Endodermal cell (in vitro differentiated cells): ENCODE results near the gene GALNT9. TPM values are rescaled to one million over a fixed set of nuclear protein-coding genes. Genes with fewer than 3 reads are reported as not detected.

Experiments
- DNase-seq: peaks from one replicate; pipeline ENCODE4 v3.0.0-alpha.2; 2017
- H3K27ac ChIP-seq: 2 replicates; pipeline ENCODE4 v1.5.1; 2013; ENCODE audit warnings: mild to moderate bottlenecking, low read depth, low read length, moderate library complexity
- H3K27me3 ChIP-seq: 2 replicates; pipeline ENCODE4 v1.6.1; 2013; ENCODE audit warnings: mild to moderate bottlenecking, low read length, moderate library complexity; ENCODE audit not compliant: insufficient read depth, control insufficient read depth, poor library complexity, severe bottlenecking
- H3K36me3 ChIP-seq: 2 replicates; pipeline ENCODE4 v1.7.0; 2013; ENCODE audit warnings: mild to moderate bottlenecking, low read length, moderate library complexity; ENCODE audit not compliant: control insufficient read depth, insufficient read depth
- H3K4me1 ChIP-seq: one replicate; pipeline ENCODE4 v1.7.0; 2013; ENCODE audit warnings: low read length; ENCODE audit not compliant: control insufficient read depth, insufficient read depth
- H3K4me3 ChIP-seq: 2 replicates; pipeline ENCODE4 v1.5.1; 2013; ENCODE audit warnings: mild to moderate bottlenecking, low read length, moderate library complexity
- H3K9ac ChIP-seq: 2 replicates; pipeline ENCODE4 v1.6.1; 2013; ENCODE audit warnings: mild to moderate bottlenecking, low read length, moderate library complexity; ENCODE audit not compliant: poor library complexity, severe bottlenecking; ENCODE audit errors: extremely low read depth
- H3K9me3 ChIP-seq: 2 replicates; pipeline ENCODE4 v1.6.1; 2013; ENCODE audit warnings: mild to moderate bottlenecking, low read length, moderate library complexity; ENCODE audit not compliant: control insufficient read depth
- H3K27ac Mint-ChIP-seq: 2 replicates; pipeline ENCODE4 v1.8.0; 2020; ENCODE audit warnings: mixed read lengths
- H3K27me3 Mint-ChIP-seq: 2 replicates; pipeline ENCODE4 v1.8.0; 2021; ENCODE audit warnings: mild to moderate bottlenecking, mixed read lengths; ENCODE audit not compliant: insufficient read depth
- H3K36me3 Mint-ChIP-seq: 2 replicates; pipeline ENCODE4 v1.8.0; 2020; ENCODE audit warnings: low read depth, mixed read lengths
- H3K4me1 Mint-ChIP-seq: 2 replicates; pipeline ENCODE4 v1.8.0; 2020; ENCODE audit warnings: mixed read lengths
- H3K4me3 Mint-ChIP-seq: 2 replicates; pipeline ENCODE4 v1.8.0; 2020; ENCODE audit warnings: mild to moderate bottlenecking, moderate library complexity, mixed read lengths
- H3K9me3 Mint-ChIP-seq: 2 replicates; pipeline ENCODE4 v1.8.0; 2020; ENCODE audit warnings: mild to moderate bottlenecking, mixed read lengths
- WGBS, 2 experiments: methylation state at CpG; one replicate each; pipeline versions ENCODE4 v1.1.5 to v1.1.7; 2013; ENCODE audit warnings: missing lambda C conversion rate in 2 of 2, mixed read lengths in 1 of 2; ENCODE audit not compliant: insufficient coverage in 1 of 2, insufficient read length in 1 of 2; 5-methylcytosine and 5-hydroxymethylcytosine counted together
- total RNA-seq, 2 donors: library from RNA; stranded (reverse); fragmentation: NEBNext Ultra II Directional in 1 of 2; extraction: Animal tissue kit (Norgen Biotek cat#: 25700) in 1 of 2; gene quantifications; 2 replicates in 1 of 2; 3 replicates in 1 of 2; pipeline ENCODE4 v1.2.1, GENCODE V29; 2021
- TF ChIP-seq, protein P1 (sequence below): fragments of 200-600 bp; sonication (generic); conservative IDR thresholded peaks from 2 replicates; pipeline ENCODE4 v1.5.0; 2021; ENCODE audit warnings: antibody characterized with exemption, mild to moderate bottlenecking

GALNT9 gene
- total RNA-seq, 2 donors from 2014 or later: 0.13 TPM; not detected in 1

- no peak overlapping the region for H3K27ac Mint-ChIP-seq
These were observed 168.8 kb downstream of the GALNT9 start for GRCh38 chr12:132160601-132161035.

DNA sequence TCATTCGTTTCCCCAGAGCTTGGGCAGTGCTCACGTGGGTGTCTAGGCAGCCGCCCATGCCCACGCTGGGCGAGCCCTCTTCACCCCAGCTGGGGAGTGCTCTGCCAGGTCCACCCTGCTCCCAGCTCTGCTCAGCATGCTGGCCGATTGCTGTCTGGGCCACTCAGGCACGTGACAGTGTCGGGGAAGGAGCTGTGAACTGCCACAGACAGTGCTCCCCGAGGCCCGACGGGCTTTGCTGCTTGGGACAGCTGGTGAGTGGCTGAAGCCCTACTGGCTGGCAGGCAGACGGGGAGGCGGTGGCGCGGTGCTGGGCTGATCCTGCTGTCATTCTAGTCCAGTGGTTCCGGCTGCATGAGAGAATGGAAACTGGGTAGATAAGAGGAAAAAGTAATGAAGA is 169.4 kb downstream of the GALNT9 start:
- Mint-ChIP-seq H3K27me3 (peaks cover 19% of the 10 kb centered on the region), H3K9me3 (no peaks in the 10 kb centered on the region), H3K4me1 (no peaks in the 10 kb centered on the region), H3K4me3 (no peak overlapping the region), H3K36me3 (no peaks in the 10 kb centered on the region), H3K27ac (no peak overlapping the region)
- no peak overlapping the region for H3K9ac ChIP-seq
- H3K4me1 ChIP-seq: no peaks in the 10 kb centered on the region
- no peak overlapping the region for H3K27ac ChIP-seq
- H3K27me3 ChIP-seq: no peaks in the 10 kb centered on the region
- 80 to 89% methylated on average over 4 to 16 of the region's 16 CpGs for WGBS, 2 experiments
- H3K9me3 ChIP-seq: peaks cover 27% of the 10 kb centered on the region
- DNase-seq: no peak
- peaks cover 25% of the 10 kb centered on the region for H3K36me3 ChIP-seq
- TF ChIP-seq, protein P1, sequence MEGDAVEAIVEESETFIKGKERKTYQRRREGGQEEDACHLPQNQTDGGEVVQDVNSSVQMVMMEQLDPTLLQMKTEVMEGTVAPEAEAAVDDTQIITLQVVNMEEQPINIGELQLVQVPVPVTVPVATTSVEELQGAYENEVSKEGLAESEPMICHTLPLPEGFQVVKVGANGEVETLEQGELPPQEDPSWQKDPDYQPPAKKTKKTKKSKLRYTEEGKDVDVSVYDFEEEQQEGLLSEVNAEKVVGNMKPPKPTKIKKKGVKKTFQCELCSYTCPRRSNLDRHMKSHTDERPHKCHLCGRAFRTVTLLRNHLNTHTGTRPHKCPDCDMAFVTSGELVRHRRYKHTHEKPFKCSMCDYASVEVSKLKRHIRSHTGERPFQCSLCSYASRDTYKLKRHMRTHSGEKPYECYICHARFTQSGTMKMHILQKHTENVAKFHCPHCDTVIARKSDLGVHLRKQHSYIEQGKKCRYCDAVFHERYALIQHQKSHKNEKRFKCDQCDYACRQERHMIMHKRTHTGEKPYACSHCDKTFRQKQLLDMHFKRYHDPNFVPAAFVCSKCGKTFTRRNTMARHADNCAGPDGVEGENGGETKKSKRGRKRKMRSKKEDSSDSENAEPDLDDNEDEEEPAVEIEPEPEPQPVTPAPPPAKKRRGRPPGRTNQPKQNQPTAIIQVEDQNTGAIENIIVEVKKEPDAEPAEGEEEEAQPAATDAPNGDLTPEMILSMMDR: no peak
- H3K4me3 ChIP-seq: no peak overlapping the region

More at GRCh38 chr12:132160601-132161035, 168.8 kb downstream of the GALNT9 start:
- no peak overlapping the region for H3K9ac ChIP-seq
- H3K27me3 ChIP-seq: no peaks in the 10 kb centered on the region
- no peak overlapping the region for H3K4me3 Mint-ChIP-seq
- H3K36me3 Mint-ChIP-seq: no peaks in the 10 kb centered on the region
- TF ChIP-seq, protein P1: no peak
- H3K36me3 ChIP-seq: peaks cover 25% of the 10 kb centered on the region
- 89% methylated on average over 9 to 15 of the region's 15 CpGs for WGBS, 2 experiments
- H3K4me1 Mint-ChIP-seq: no peaks in the 10 kb centered on the region
- H3K9me3 ChIP-seq: peaks cover 27% of the 10 kb centered on the region
- H3K4me1 ChIP-seq: no peaks in the 10 kb centered on the region
- no peak overlapping the region for H3K27ac ChIP-seq
- H3K9me3 Mint-ChIP-seq: no peaks in the 10 kb centered on the region
- H3K4me3 ChIP-seq: no peak overlapping the region
- no peak for DNase-seq
- H3K27me3 Mint-ChIP-seq: peaks cover 19% of the 10 kb centered on the region

DNA sequence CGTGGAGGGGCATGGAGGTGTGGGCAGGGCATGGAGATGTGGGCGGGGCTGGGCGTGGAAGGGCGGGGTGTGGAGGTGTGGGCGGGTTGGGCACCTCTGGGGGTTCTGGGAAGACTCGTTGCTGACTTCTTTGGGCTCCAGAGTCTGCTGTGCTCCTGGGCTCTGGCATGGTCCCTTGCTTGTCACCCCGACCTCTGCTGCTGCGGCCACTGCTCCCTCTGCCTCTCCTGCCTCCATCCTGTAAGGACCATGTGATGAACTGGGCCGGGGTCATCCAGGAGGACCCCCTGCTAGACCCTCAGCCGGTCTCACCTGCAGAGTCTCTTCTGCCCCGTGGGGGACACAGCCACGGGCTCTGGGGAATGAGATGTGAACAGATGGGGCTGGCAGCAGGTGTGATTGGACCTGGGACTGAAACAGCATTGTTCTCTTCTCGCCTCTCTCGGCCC is 169.8 kb downstream of the GALNT9 start:
- Histone ChIP-seq H3K9me3 (peaks cover 27% of the 10 kb centered on the region), H3K9ac (no peak overlapping the region), H3K27ac (no peak overlapping the region), H3K4me1 (no peaks in the 10 kb centered on the region), H3K27me3 (no peaks in the 10 kb centered on the region), H3K4me3 (no peak overlapping the region), H3K36me3 (peaks cover 25% of the 10 kb centered on the region)
- Mint-ChIP-seq H3K4me3 (no peak overlapping the region), H3K27ac (no peak overlapping the region), H3K4me1 (no peaks in the 10 kb centered on the region), H3K9me3 (no peaks in the 10 kb centered on the region), H3K27me3 (peaks cover 19% of the 10 kb centered on the region), H3K36me3 (no peaks in the 10 kb centered on the region)
- WGBS, 2 experiments: 89 to 94% methylated on average over 5 to 14 of the region's 14 CpGs
- TF ChIP-seq, protein P1: no peak
- DNase-seq: no peak
